Thyroid gland (tissue), 4 donors: Measurements from ENCODE around the gene BCL3. TPM values are rescaled to one million over a fixed set of nuclear protein-coding genes. Genes with fewer than 3 reads are reported as not detected.

ENCODE experiments used
- DNase-seq, 2 donors: peaks; one replicate each; pipeline ENCODE4 v3.0.0-alpha.2; 2019
- H3K27ac ChIP-seq, 3 donors: fragments of 200-600 bp; sonication (generic); 1 replicate in 2 of 3; 2 replicates in 1 of 3; pipeline ENCODE4 v1.5.1; 2016 to 2019; ENCODE audit warnings: mild to moderate bottlenecking in 1 of 3, moderate library complexity in 1 of 3
- H3K27me3 ChIP-seq: fragments of 200-600 bp; sonication (generic); one replicate; pipeline ENCODE4 v1.5.1; 2019
- H3K36me3 ChIP-seq, 2 donors: fragments of 200-600 bp; sonication (generic); one replicate each; pipeline ENCODE4 v1.5.1; 2016 to 2019
- H3K4me1 ChIP-seq, 2 donors: fragments of 200-600 bp; sonication (generic); one replicate each; pipeline ENCODE4 v1.5.1; 2017 to 2019
- H3K4me3 ChIP-seq, 3 donors: fragments of 200-600 bp; sonication (generic); replicated peaks in 1 of 3; 1 replicate in 2 of 3; 2 replicates in 1 of 3; pipeline ENCODE4 v1.5.1; 2016; ENCODE audit warnings: mild to moderate bottlenecking in 1 of 3
- H3K9me3 ChIP-seq: fragments of 200-600 bp; sonication (generic); one replicate; pipeline ENCODE4 v1.5.1; 2017
- CTCF ChIP-seq, 6 experiments: fragments of 200-600 bp in 3 of 6; fragments of 450-650 bp in 3 of 6; sonication (generic) in 3 of 6; IDR thresholded peaks; one replicate each; pipeline ENCODE4 v1.5.1; 2016 to 2019; ENCODE audit warnings: antibody characterized with exemption in 6 of 6, mild to moderate bottlenecking in 2 of 6, inconsistent platforms in 1 of 6, moderate library complexity in 1 of 6
- POLR2A ChIP-seq, 2 donors: fragments of 450-650 bp; IDR thresholded peaks; one replicate each; pipeline ENCODE4 v1.6.1; 2017; ENCODE audit warnings: antibody characterized with exemption in 2 of 2, mild to moderate bottlenecking in 2 of 2, moderate library complexity in 1 of 2
- WGBS, 2 donors: methylation state at CpG; one replicate each; pipeline ENCODE4 v1.1.5; 2017; 5-methylcytosine and 5-hydroxymethylcytosine counted together
- intact Hi-C: fragments of 100-400 bp; cut with DNase I; formaldehyde crosslinking; loops from one replicate; pipeline ENCODE4 v1.15.1; 2023
- total RNA-seq, 4 donors: library from RNA; depleted of rRNA; stranded (reverse); fragments of >200 nt; gene quantifications; one replicate each; pipeline ENCODE4 v1.2.3, GENCODE V29; 2016

BCL3 gene
- total RNA-seq, 4 donors from 2014 or later = 12.4 to 56.2 (median 16.8) TPM

- intact Hi-C loops = loop anchor here (5.0 kb wide), 1 partner anchor 36 kb away; no protein-coding TSS in a partner anchor
- peaks cover 28 to 39% of the 10 kb centered on the region in 2 donors for H3K36me3 ChIP-seq
- H3K4me1 ChIP-seq = peaks cover 27 to 44% of the 10 kb centered on the region in 2 donors
- peak overlapping the region; percentile 27 to 96 (median 55) for H3K27ac ChIP-seq
- no peak overlapping the region for H3K4me3 ChIP-seq
- no peaks in the 10 kb centered on the region for H3K9me3 ChIP-seq
- no peaks in the 10 kb centered on the region for H3K27me3 ChIP-seq
- 69 to 83% methylated on average over 9 of the region's 9 CpGs for WGBS, 2 donors
- TF ChIP-seq CTCF (IDR thresholded peaks at IDR 0.05) = no peak
- no peak for TF ChIP-seq POLR2A (IDR thresholded peaks at IDR 0.05)
- DNase-seq = peak in 1 of 2 donors; percentile 45
These were observed 10.1 kb downstream of the BCL3 start for GRCh38 chr19:44758596-44758995.

GRCh38 chr19:44759083-44759804 lies 10.7 kb downstream of the BCL3 start:
- no peak for TF ChIP-seq POLR2A (IDR thresholded peaks at IDR 0.05)
- TF ChIP-seq CTCF (IDR thresholded peaks at IDR 0.05) = no peak
- Histone ChIP-seq H3K9me3 (no peaks in the 10 kb centered on the region), H3K4me3 (no peak overlapping the region), H3K27ac (peak overlapping the region in 2 of 3 donors; percentile 27 to 96), H3K4me1 (peaks cover 24 to 44% of the 10 kb centered on the region in 2 donors), H3K27me3 (no peaks in the 10 kb centered on the region), H3K36me3 (peaks cover 28 to 39% of the 10 kb centered on the region in 2 donors)
- DNase-seq = no peak
- intact Hi-C loops = loop anchor here (5.0 kb wide), 1 partner anchor 37 kb away; no protein-coding TSS in a partner anchor
- 86 to 89% methylated on average over 10 of the region's 10 CpGs for WGBS, 2 donors

DNA sequence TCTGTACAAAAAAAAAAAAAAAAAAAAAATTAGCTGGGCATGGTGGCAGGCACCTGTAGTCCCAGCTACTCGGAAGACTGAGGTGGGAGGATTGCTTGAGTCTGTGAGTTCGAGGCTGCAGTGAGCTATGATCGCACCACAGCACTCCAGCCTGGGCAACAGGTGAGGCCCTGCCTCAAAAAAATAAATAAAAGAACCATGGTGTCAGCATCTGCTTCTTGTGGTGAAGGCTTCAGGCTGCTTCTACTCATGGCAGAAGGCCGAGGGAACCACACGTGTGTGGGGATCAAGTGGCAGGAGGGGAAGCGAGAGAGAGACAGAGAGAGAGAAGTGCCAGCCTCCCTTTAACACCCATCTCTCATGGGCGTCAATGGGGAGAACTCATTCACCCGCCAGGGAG lies 13.5 kb downstream of the BCL3 start:
- Histone ChIP-seq H3K27ac (no peak overlapping the region), H3K4me1 (peaks cover 1 to 18% of the 10 kb centered on the region in 2 donors), H3K4me3 (no peak overlapping the region), H3K27me3 (no peaks in the 10 kb centered on the region), H3K36me3 (peaks cover 26 to 34% of the 10 kb centered on the region in 2 donors), H3K9me3 (no peaks in the 10 kb centered on the region)
- no peak for TF ChIP-seq POLR2A (IDR thresholded peaks at IDR 0.05)
- TF ChIP-seq CTCF (IDR thresholded peaks at IDR 0.05) = no peak
- intact Hi-C loops = no loop called here
- WGBS, 2 donors = 87 to 94% methylated on average over 8 of the region's 8 CpGs
- no peak for DNase-seq

DNA sequence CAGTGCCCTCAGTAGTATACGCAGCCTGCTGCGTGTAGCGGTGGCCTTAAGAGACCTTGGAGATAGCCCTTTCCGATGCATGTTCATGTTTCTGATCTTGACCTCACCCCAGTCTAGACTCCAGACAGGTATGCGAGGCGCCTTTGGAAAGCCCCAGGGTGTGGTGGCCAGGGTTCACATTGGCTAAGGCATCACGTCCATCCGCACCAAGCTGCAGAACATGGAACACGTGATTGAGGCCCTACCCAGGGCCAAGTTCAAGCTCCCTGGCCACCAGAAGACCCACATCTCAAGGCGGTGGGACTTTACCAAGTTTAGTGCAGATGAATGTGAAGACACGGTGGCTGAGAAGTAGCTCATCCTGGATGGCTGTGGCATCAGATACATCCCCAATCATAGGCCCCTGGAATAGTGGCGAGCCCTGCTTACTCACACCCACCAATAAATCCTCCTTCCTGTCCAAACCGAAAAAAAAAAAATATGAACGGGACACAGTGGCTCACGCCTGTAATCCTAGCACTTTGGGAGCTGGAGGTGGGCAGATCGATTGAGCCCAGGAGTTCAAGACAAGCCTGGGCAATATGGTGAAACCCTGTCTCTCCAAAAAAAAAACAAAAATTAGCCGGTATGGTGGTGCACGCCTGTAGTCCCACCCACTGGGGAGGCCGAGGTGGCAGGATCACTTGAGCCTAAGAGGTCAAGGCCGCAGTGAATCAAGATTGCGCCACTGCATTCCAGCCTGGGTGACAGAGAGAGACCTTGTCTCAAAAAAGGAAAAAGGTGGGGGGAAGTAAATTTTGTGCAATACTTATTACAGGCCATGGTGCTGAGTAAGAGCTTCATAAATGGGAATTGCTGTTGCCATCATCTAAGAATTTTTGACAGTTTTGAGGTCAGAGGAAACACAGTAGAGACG lies 16.8 kb downstream of the BCL3 start:
- no peak for DNase-seq
- WGBS, 2 donors = 90 to 91% methylated on average over 22 of the region's 22 CpGs

More for the DNA sequence above, 16.8 kb downstream of the BCL3 start:
- TF ChIP-seq CTCF (IDR thresholded peaks at IDR 0.05) (no peak), POLR2A (IDR thresholded peaks at IDR 0.05) (no peak)
- Histone ChIP-seq H3K4me3 (no peak overlapping the region), H3K9me3 (no peaks in the 10 kb centered on the region), H3K27ac (no peak overlapping the region), H3K36me3 (peaks cover 0 to 5% of the 10 kb centered on the region in 2 donors), H3K4me1 (no peaks in the 10 kb centered on the region), H3K27me3 (no peaks in the 10 kb centered on the region)
- intact Hi-C loops = loop anchor here (5.0 kb wide), 1 partner anchor 78 kb away; no protein-coding TSS in a partner anchor
